HepG2 (cell line): ENCODE results near the gene PIGZ. TPM values are rescaled to one million over a fixed set of nuclear protein-coding genes. Genes with fewer than 3 reads are reported as not detected.
A peak's percentile ranks its signal among the peaks of the same experiment; 100 is the strongest.

ENCODE experiments used
- GLMP ChIP-seq: sonication (generic); formaldehyde crosslinking; IDR thresholded peaks from 2 replicates; pipeline ENCODE4 v1.9.0; 2021; ENCODE audit warnings: missing genetic modification reagents, mild to moderate bottlenecking, borderline replicate concordance
- HDAC2 ChIP-seq: sonication (generic); formaldehyde crosslinking; IDR thresholded peaks from 2 replicates; pipeline ENCODE4 v1.4.0; 2020; ENCODE audit warnings: missing genetic modification reagents
- HIC2 ChIP-seq: sonication (generic); formaldehyde crosslinking; IDR thresholded peaks from 2 replicates; pipeline ENCODE4 v1.9.0; 2022; ENCODE audit warnings: low read depth, missing genetic modification reagents
- KMT2B ChIP-seq: IDR thresholded peaks from 2 replicates; pipeline ENCODE4 v1.6.1; 2016; ENCODE audit warnings: missing genetic modification reagents, missing compliant biosample characterization
- MATR3 ChIP-seq: sonication (generic); formaldehyde crosslinking; IDR thresholded peaks from 2 replicates; pipeline ENCODE4 v1.4.0; 2020; ENCODE audit warnings: missing genetic modification reagents
- MED1 ChIP-seq: sonication (generic); formaldehyde crosslinking; IDR thresholded peaks from 2 replicates; pipeline ENCODE4 v1.4.0; 2020; ENCODE audit warnings: missing genetic modification reagents
- MYC ChIP-seq: sonication (generic); formaldehyde crosslinking; IDR thresholded peaks from 2 replicates; pipeline ENCODE4 v1.9.0; 2021; ENCODE audit warnings: missing genetic modification reagents, borderline replicate concordance
- PCBP1 ChIP-seq: fragments of 200-400 bp; formaldehyde crosslinking; IDR thresholded peaks from 2 replicates; pipeline ENCODE4 v1.6.1; 2017; ENCODE audit warnings: mild to moderate bottlenecking, low read depth, low read length, borderline replicate concordance
- SOX5 ChIP-seq: IDR thresholded peaks from 2 replicates; pipeline ENCODE4 v1.6.1; 2016; ENCODE audit warnings: borderline replicate concordance
- ZBTB10 ChIP-seq: sonication (generic); formaldehyde crosslinking; IDR thresholded peaks from 2 replicates; pipeline ENCODE4 v1.4.0; 2020; ENCODE audit warnings: missing genetic modification reagents, borderline replicate concordance
- ZGPAT ChIP-seq: IDR thresholded peaks from 2 replicates; pipeline ENCODE4 v1.6.1; 2016; ENCODE audit warnings: mild to moderate bottlenecking
- ZNF451 ChIP-seq: sonication (generic); formaldehyde crosslinking; IDR thresholded peaks from 2 replicates; pipeline ENCODE4 v1.5.0; 2020; ENCODE audit warnings: mild to moderate bottlenecking, missing genetic modification reagents
- ZNF687 ChIP-seq: sonication (generic); formaldehyde crosslinking; IDR thresholded peaks from 2 replicates; pipeline ENCODE4 v1.5.1; 2020; ENCODE audit warnings: mild to moderate bottlenecking, missing genetic modification reagents, moderate library complexity
- ZNF839 ChIP-seq: sonication (generic); formaldehyde crosslinking; IDR thresholded peaks from 2 replicates; pipeline ENCODE4 v1.4.0; 2020; ENCODE audit warnings: missing genetic modification reagents, mild to moderate bottlenecking, borderline replicate concordance
- ZSCAN21 ChIP-seq: sonication (generic); formaldehyde crosslinking; IDR thresholded peaks from 2 replicates; pipeline ENCODE4 v1.8.0; 2022; ENCODE audit warnings: mild to moderate bottlenecking, missing genetic modification reagents, moderate library complexity, borderline replicate concordance
- polyA plus RNA-seq, 8 experiments: library from polyadenylated mRNA; depleted of rRNA in 3 of 8; stranded (reverse) in 7 of 8; unstranded in 1 of 8; fragments of >200 nt; fragmentation: Illumina TruSeq in 4 of 8; extraction: Trizol in 4 of 8; gene quantifications; 2 replicates each; pipeline versions ENCODE4 v1.2.1 to v1.2.3, GENCODE V29; 2011 to 2016; ENCODE audit warnings: low read depth in 4 of 8, missing spikeins in 1 of 8, mixed read lengths in 1 of 8; ENCODE audit not compliant: insufficient read depth in 1 of 8
- total RNA-seq, 5 experiments: library from RNA; depleted of rRNA; stranded (reverse); fragments of >200 nt; fragmentation: Illumina TruSeq; extraction: Trizol; gene quantifications; 2 replicates each; pipeline ENCODE4 v1.2.3, GENCODE V29; 2016; ENCODE audit warnings: low read depth in 1 of 5

PIGZ gene
- total and polyA plus RNA-seq, 2 of the 13 experiments (the other 11 are each of a cell fraction or from before 2014, with no cell fraction given): 4.7 to 60.5 TPM

GRCh38 chr3:196948442-196949284, 20.0 kb downstream of the PIGZ start (continued):
- no peak for TF ChIP-seq ZBTB10 (CRISPR knock-in tag)
- peak; percentile 17; the same call in 1 of the 2 replicates for TF ChIP-seq ZGPAT (CRISPR knock-in tag)
- TF ChIP-seq ZNF687 (CRISPR knock-in tag): peak; percentile 99
- TF ChIP-seq MATR3 (CRISPR knock-in tag): no peak
- peak; percentile 74; the same call in 1 of the 2 replicates for TF ChIP-seq MYC (CRISPR knock-in tag)
- TF ChIP-seq HIC2 (CRISPR knock-in tag): peak; percentile 41; the same call in 1 of the 2 replicates
- TF ChIP-seq SOX5 (CRISPR knock-in tag): peak; percentile 9; the same call in 1 of the 2 replicates
- 0 out of 2 replicates have a peak, but pooled peaks have one; percentile 35 for TF ChIP-seq HDAC2
- TF ChIP-seq ZSCAN21 (CRISPR knock-in tag): no peak
- peak; percentile 100 for TF ChIP-seq PCBP1
- TF ChIP-seq ZNF451 (CRISPR knock-in tag): 0 out of 2 replicates have a peak, but pooled peaks have one; percentile 51
- no peak for TF ChIP-seq GLMP (CRISPR knock-in tag)
- no peak for TF ChIP-seq ZNF839 (CRISPR knock-in tag)
- 0 out of 2 replicates have a peak, but pooled peaks have one; percentile 41 for TF ChIP-seq KMT2B
- peak; percentile 78 for TF ChIP-seq MED1 (CRISPR knock-in tag)
